GM21423 (cell line): ENCODE measurements around the gene COMT.

Experiments used
- ATAC-seq: cut with Tn5 transposase; IDR thresholded peaks from one replicate; pipeline ENCODE4 v1.9.1; 2021; ENCODE audit warnings: mild to moderate bottlenecking, moderate library complexity; ENCODE audit not compliant: unreplicated experiment

The COMT gene

DNA sequence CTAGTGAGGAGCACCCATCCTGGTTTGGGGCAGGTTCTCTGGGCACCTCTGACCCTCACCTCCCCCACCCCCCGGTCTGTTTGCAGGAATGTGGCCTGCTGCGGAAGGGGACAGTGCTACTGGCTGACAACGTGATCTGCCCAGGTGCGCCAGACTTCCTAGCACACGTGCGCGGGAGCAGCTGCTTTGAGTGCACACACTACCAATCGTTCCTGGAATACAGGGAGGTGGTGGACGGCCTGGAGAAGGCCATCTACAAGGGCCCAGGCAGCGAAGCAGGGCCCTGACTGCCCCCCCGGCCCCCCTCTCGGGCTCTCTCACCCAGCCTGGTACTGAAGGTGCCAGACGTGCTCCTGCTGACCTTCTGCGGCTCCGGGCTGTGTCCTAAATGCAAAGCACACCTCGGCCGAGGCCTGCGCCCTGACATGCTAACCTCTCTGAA lies 26.9 kb downstream of the COMT start:
- ATAC-seq, result no peak

GRCh38 chr22:19969141-19969928 lies 27.8 kb downstream of the COMT start:
- ATAC-seq, result no peak

- ATAC-seq, result no peak
Observed at GRCh38 chr22:19970031-19970478, 28.5 kb downstream of the COMT start.

DNA sequence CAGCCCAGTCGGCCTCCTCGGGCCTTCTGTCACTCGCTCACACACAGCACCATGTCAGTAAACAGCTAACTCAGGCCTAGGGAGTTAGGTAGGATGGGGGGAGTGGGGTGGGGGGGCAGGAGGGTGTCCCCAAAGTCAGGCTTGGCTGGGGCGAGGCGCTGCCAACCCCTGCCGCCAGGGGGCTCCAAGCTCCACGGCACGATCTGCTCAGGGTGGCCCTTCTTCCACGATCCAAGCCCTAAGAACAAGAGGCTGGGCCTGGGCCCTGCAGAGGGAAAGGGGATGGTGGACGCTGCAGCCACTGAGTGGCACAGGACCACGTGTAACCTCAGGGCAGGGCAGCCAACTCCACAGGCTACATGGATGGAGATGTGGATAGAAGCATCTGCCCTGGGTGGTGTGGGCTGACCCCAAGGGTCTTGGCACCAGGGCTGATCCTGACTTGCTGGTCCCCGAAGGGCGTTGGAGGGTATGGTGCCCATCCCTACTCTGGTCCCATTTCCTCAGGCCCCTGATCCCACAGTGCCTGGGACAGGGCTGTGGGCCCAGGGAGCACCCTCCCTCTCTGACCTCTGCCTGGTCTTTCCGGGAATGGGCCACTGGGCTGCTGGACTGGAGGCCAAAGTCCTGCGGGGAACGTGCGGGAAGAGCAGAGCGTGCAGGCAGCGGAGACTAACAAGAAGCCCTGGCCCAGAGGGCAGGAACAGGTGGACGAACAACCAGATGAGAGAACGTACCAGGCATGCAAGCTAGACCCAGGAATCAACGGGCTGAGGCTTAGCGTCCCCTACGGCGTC lies 29.1 kb downstream of the COMT start:
- ATAC-seq, result no peak

GRCh38 chr22:19971276-19972124 lies 29.9 kb downstream of the COMT start:
- no peak for ATAC-seq

DNA sequence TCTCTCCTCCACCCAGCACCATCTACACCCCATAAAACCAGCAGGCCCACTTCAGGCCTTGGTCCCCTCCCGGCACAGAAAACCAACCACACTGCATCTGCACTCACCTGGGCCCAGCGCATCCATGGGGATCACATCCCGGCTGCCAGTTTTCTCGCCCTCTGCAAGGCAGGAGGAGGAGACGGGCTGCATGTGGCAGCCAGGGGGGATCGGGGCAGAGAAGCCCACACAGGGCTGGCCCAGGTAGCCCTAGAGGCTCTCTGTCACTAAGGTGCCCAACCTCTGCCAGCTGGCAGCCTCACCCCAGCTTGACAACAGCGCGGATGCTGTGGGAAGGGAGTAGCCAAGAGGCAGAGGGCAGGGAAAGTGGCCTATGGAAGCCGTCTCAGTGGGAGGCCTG lies 30.7 kb downstream of the COMT start:
- no peak for ATAC-seq

DNA sequence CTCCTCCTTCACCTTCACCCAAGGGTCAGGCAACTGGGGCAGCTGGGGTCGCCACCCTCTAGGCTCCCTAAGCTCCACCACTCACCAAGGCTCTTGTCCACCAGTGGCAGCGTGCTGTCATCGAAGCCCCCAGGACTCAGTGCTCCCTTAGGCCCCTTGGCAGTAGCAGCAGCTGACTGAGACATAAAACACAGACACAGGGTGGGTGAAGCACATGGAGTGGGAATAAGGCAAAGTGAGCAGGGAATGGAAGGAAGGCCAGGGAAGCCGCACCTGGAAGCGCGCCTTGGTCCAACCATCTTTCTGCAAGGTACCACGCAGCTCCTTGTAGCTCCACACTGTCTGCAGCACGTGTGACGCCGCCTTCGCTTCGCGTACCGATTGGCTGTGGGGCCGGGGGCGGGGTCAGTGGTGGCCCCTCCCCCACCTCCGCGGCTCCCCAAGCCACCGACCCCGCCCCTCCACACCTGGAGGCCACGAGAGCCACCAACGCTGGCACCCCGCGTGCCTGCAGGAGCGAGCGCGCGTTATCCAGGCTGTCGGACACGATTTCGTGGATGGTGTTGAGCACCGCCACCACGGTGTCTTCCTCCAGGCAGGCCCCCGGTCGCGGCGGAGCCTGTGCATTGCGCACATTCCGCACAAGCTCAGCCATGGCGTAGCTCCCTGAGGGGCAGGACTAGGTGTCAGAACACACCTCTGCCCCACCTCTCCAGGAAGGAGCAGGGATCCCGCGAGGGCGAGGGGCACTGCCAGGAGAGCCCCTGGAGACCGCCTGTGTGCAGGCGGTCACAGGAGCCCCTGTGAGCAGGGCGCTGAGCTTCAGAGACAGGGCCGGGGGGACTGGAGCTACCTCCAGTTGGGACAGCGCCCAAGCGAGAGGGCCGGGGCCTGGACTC lies 31.3 kb downstream of the COMT start:
- no peak for ATAC-seq

- no peak for ATAC-seq
Observed at GRCh38 chr22:19973551-19974267, 32.1 kb downstream of the COMT start.

GRCh38 chr22:19974268-19974861 lies 32.8 kb downstream of the COMT start:
- no peak for ATAC-seq

- ATAC-seq, result no peak
Observed at GRCh38 chr22:19974935-19975706, 33.5 kb downstream of the COMT start.

- ATAC-seq, result no peak
Observed at GRCh38 chr22:19975707-19976035, 34.1 kb downstream of the COMT start.

DNA sequence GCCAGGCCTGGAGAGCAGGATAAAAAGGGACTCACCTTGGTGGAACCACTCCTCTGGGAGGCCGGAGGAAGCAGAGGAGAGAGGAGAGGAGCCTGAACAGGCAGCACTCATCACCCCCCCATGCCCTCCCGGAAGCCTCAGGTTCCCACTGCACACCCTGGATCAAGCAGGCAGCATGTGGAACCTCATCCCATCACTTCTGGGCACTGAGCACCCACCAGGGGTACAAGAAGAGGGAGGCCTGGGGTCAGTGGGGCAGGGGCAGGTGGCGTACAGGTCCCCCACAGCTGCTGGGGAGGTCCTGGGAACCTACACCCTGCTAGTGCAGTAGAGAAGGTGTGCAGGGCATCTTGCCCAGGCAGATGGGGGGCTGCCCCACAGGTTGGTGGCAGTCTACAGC lies 35.1 kb downstream of the COMT start:
- no peak for ATAC-seq

GRCh38 chr22:19977296-19978243 lies 36.0 kb downstream of the COMT start:
- ATAC-seq, result no peak

DNA sequence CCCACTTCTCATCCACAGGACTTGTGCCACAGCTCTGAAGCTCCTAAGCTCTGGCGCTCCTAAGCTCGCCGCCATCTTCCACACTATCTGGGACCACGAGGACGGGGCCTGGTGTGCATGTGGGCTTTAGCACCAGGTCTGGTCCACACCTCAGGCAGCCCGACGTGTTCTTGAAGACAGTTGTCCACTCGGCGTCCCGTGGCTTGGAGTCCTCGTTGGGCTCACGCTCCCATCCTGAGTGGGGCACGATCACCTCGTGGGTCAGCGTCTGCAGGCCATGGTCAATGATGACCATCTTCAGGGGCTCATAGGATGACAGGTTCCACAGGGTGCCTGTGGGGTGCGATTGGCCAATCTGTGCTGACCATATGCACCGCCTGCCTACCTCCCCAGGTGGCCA lies 37.2 kb downstream of the COMT start:
- no peak for ATAC-seq

- ATAC-seq, result no peak
Observed at GRCh38 chr22:19979712-19980493, 38.3 kb downstream of the COMT start.

- no peak for ATAC-seq
Observed at GRCh38 chr22:19980766-19981165, 39.2 kb downstream of the COMT start.
